Measurements from ENCODE around the gene ZSCAN29. TPM values are rescaled to one million over a fixed set of nuclear protein-coding genes. Genes with fewer than 3 reads are reported as not detected.

ZSCAN29 gene
- total and polyA plus RNA-seq, 2 of the 13 experiments (the other 11 are each of a cell fraction or from before 2014, with no cell fraction given): 8.3 to 27.4 TPM

DNA sequence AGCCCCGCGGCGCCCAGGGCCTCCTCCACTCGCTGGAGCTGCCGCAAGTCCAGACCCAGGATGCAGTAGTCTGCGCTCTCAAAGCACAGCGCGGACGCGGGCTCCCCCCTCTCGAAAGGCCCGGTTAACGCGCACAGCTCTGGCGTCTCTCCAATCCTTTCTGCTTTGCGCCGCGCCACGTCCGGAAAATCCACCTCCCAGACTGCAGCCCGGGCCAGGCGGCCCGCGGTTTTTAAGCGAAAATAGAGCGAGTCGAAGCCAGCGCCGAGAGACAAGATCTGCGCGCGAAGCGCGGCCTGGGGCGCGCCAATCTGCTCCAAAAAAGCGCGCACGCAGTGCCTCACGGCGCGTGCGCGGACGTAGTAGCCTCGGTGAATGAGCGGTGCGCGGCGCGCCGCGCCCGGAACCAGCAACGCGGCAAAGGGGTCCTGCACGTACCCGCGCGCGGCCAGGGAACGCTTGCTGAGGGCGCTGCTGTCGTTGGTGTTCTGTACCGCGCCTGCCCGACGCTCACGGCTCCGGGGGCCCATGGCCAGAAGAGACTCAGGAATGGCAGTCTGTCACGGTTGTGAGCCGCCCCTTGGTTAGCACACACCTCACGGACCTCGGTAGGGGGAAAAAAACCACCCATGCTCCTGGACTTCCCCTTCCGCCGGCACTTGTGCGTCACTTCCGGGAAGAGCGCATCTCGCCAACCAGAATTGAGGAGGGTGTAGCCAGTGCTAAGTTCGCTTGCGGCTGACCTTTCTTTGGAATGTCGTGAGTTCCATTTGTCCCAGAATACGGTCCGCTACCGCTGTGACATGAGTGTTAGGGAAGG, 40.7 kb downstream of the ZSCAN29 start, which contains the start of gene LCMT2 (continued):
- TF ChIP-seq PAWR (CRISPR knock-in tag; IDR thresholded peaks at IDR 0.05; ENCODE audit: borderline replicate concordance): no peak
- TF ChIP-seq ARNTL (CRISPR knock-in tag; IDR thresholded peaks at IDR 0.05): 0 out of 2 replicates have a peak, but pooled peaks have one; percentile 5
- 0 out of 2 replicates have a peak, but pooled peaks have one; percentile 24 for TF ChIP-seq HNRNPL (IDR thresholded peaks at IDR 0.05; ENCODE audit: low read depth, low read length)
- peak; percentile 86; the same call in 1 of the 2 replicates for TF ChIP-seq NCOA1 (CRISPR knock-in tag; IDR thresholded peaks at IDR 0.05)
- peak; percentile 41; the same call in 1 of the 2 replicates for TF ChIP-seq BORCS8-MEF2B (CRISPR knock-in tag; IDR thresholded peaks at IDR 0.05)
- peak; percentile 7; the same call in 1 of the 2 replicates for TF ChIP-seq ZNF160 (CRISPR knock-in tag; IDR thresholded peaks at IDR 0.05)
- TF ChIP-seq ELF1 (CRISPR knock-in tag; IDR thresholded peaks at IDR 0.05): peak; percentile 94
- TF ChIP-seq, protein P1, sequence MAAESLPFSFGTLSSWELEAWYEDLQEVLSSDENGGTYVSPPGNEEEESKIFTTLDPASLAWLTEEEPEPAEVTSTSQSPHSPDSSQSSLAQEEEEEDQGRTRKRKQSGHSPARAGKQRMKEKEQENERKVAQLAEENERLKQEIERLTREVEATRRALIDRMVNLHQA (CRISPR knock-in tag; IDR thresholded peaks at IDR 0.05): no peak
- no peak for TF ChIP-seq TCF7L2 (IDR thresholded peaks at IDR 0.05; ENCODE audit: low read depth, low read length)
- no peak for TF ChIP-seq ZNF782 (CRISPR knock-in tag; IDR thresholded peaks at IDR 0.05; ENCODE audit: borderline replicate concordance)
- TF ChIP-seq, protein P2, sequence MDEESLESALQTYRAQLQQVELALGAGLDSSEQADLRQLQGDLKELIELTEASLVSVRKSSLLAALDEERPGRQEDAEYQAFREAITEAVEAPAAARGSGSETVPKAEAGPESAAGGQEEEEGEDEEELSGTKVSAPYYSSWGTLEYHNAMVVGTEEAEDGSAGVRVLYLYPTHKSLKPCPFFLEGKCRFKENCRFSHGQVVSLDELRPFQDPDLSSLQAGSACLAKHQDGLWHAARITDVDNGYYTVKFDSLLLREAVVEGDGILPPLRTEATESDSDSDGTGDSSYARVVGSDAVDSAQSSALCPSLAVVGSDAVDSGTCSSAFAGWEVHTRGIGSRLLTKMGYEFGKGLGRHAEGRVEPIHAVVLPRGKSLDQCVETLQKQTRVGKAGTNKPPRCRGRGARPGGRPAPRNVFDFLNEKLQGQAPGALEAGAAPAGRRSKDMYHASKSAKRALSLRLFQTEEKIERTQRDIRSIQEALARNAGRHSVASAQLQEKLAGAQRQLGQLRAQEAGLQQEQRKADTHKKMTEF (CRISPR knock-in tag; IDR thresholded peaks at IDR 0.05): peak; percentile 78
- TF ChIP-seq, protein P3, sequence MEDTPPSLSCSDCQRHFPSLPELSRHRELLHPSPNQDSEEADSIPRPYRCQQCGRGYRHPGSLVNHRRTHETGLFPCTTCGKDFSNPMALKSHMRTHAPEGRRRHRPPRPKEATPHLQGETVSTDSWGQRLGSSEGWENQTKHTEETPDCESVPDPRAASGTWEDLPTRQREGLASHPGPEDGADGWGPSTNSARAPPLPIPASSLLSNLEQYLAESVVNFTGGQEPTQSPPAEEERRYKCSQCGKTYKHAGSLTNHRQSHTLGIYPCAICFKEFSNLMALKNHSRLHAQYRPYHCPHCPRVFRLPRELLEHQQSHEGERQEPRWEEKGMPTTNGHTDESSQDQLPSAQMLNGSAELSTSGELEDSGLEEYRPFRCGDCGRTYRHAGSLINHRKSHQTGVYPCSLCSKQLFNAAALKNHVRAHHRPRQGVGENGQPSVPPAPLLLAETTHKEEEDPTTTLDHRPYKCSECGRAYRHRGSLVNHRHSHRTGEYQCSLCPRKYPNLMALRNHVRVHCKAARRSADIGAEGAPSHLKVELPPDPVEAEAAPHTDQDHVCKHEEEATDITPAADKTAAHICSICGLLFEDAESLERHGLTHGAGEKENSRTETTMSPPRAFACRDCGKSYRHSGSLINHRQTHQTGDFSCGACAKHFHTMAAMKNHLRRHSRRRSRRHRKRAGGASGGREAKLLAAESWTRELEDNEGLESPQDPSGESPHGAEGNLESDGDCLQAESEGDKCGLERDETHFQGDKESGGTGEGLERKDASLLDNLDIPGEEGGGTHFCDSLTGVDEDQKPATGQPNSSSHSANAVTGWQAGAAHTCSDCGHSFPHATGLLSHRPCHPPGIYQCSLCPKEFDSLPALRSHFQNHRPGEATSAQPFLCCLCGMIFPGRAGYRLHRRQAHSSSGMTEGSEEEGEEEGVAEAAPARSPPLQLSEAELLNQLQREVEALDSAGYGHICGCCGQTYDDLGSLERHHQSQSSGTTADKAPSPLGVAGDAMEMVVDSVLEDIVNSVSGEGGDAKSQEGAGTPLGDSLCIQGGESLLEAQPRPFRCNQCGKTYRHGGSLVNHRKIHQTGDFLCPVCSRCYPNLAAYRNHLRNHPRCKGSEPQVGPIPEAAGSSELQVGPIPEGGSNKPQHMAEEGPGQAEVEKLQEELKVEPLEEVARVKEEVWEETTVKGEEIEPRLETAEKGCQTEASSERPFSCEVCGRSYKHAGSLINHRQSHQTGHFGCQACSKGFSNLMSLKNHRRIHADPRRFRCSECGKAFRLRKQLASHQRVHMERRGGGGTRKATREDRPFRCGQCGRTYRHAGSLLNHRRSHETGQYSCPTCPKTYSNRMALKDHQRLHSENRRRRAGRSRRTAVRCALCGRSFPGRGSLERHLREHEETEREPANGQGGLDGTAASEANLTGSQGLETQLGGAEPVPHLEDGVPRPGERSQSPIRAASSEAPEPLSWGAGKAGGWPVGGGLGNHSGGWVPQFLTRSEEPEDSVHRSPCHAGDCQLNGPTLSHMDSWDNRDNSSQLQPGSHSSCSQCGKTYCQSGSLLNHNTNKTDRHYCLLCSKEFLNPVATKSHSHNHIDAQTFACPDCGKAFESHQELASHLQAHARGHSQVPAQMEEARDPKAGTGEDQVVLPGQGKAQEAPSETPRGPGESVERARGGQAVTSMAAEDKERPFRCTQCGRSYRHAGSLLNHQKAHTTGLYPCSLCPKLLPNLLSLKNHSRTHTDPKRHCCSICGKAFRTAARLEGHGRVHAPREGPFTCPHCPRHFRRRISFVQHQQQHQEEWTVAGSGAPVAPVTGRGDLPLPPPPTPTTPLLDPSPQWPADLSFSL (CRISPR knock-in tag; IDR thresholded peaks at IDR 0.05): no peak
- TF ChIP-seq ZFX (CRISPR knock-in tag; IDR thresholded peaks at IDR 0.05; ENCODE audit: low read depth): peak; percentile 89
- TF ChIP-seq NFKBIZ (CRISPR knock-in tag; IDR thresholded peaks at IDR 0.05): no peak
- TF ChIP-seq TCF12 (IDR thresholded peaks at IDR 0.05): no peak
- no peak for TF ChIP-seq TCF12 (CRISPR knock-in tag; IDR thresholded peaks at IDR 0.05)
- 0 out of 2 replicates have a peak, but pooled peaks have one; percentile 45 for TF ChIP-seq BHLHE40 (IDR thresholded peaks at IDR 0.05; ENCODE audit: low read length)
- no peak for TF ChIP-seq PHF5A (CRISPR knock-in tag; IDR thresholded peaks at IDR 0.05; ENCODE audit: low read depth, unreplicated experiment)
- TF ChIP-seq CHCHD3 (CRISPR knock-in tag; IDR thresholded peaks at IDR 0.05): peak; percentile 95
- 0 out of 2 replicates have a peak, but pooled peaks have one; percentile 48 for TF ChIP-seq ZNF234 (CRISPR knock-in tag; conservative IDR thresholded peaks at IDR 0.05)

All from HepG2 (cell line).